Measurements from ENCODE around the gene CD81. TPM values are rescaled to one million over a fixed set of nuclear protein-coding genes. Genes with fewer than 3 reads are reported as not detected.

Gene CD81
- total and polyA plus RNA-seq, 2 experiments from 2014 or later: 88.6 to 290 TPM

GRCh38 chr11:2351701-2352100 lies 25.4 kb upstream of the CD81 start (continued):
- TF ChIP-seq, protein P1, sequence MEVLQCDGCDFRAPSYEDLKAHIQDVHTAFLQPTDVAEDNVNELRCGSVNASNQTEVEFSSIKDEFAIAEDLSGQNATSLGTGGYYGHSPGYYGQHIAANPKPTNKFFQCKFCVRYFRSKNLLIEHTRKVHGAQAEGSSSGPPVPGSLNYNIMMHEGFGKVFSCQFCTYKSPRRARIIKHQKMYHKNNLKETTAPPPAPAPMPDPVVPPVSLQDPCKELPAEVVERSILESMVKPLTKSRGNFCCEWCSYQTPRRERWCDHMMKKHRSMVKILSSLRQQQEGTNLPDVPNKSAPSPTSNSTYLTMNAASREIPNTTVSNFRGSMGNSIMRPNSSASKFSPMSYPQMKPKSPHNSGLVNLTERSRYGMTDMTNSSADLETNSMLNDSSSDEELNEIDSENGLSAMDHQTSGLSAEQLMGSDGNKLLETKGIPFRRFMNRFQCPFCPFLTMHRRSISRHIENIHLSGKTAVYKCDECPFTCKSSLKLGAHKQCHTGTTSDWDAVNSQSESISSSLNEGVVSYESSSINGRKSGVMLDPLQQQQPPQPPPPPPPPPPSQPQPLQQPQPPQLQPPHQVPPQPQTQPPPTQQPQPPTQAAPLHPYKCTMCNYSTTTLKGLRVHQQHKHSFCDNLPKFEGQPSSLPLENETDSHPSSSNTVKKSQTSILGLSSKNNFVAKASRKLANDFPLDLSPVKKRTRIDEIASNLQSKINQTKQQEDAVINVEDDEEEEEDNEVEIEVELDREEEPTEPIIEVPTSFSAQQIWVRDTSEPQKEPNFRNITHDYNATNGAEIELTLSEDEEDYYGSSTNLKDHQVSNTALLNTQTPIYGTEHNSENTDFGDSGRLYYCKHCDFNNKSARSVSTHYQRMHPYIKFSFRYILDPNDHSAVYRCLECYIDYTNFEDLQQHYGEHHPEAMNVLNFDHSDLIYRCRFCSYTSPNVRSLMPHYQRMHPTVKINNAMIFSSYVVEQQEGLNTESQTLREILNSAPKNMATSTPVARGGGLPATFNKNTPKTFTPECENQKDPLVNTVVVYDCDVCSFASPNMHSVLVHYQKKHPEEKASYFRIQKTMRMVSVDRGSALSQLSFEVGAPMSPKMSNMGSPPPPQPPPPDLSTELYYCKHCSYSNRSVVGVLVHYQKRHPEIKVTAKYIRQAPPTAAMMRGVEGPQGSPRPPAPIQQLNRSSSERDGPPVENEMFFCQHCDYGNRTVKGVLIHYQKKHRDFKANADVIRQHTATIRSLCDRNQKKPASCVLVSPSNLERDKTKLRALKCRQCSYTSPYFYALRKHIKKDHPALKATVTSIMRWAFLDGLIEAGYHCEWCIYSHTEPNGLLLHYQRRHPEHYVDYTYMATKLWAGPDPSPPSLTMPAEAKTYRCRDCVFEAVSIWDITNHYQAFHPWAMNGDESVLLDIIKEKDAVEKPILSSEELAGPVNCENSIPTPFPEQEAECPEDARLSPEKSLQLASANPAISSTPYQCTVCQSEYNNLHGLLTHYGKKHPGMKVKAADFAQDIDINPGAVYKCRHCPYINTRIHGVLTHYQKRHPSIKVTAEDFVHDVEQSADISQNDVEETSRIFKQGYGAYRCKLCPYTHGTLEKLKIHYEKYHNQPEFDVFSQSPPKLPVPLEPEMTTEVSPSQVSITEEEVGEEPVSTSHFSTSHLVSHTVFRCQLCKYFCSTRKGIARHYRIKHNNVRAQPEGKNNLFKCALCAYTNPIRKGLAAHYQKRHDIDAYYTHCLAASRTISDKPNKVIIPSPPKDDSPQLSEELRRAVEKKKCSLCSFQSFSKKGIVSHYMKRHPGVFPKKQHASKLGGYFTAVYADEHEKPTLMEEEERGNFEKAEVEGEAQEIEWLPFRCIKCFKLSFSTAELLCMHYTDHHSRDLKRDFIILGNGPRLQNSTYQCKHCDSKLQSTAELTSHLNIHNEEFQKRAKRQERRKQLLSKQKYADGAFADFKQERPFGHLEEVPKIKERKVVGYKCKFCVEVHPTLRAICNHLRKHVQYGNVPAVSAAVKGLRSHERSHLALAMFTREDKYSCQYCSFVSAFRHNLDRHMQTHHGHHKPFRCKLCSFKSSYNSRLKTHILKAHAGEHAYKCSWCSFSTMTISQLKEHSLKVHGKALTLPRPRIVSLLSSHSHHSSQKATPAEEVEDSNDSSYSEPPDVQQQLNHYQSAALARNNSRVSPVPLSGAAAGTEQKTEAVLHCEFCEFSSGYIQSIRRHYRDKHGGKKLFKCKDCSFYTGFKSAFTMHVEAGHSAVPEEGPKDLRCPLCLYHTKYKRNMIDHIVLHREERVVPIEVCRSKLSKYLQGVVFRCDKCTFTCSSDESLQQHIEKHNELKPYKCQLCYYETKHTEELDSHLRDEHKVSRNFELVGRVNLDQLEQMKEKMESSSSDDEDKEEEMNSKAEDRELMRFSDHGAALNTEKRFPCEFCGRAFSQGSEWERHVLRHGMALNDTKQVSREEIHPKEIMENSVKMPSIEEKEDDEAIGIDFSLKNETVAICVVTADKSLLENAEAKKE (CRISPR knock-in tag; IDR thresholded peaks at IDR 0.05): no peak
- TF ChIP-seq REST (IDR thresholded peaks at IDR 0.05; ENCODE audit: unreplicated experiment) (no peak), ZNF331 (CRISPR knock-in tag; IDR thresholded peaks at IDR 0.05; ENCODE audit: low read depth) (no peak)

GRCh38 chr11:2352420-2352819 lies 24.7 kb upstream of the CD81 start:
- H3K4me1 Mint-ChIP-seq: no peaks in the 10 kb centered on the region; the same call in 2 of the 3 replicates
- Histone ChIP-seq H3K36me3 (ENCODE audit: insufficient read depth) (peaks cover 3% of the 10 kb centered on the region), H3K4me1 (ENCODE audit: insufficient read depth) (no peaks in the 10 kb centered on the region), H3K27me3 (ENCODE audit: insufficient read depth) (no peaks in the 10 kb centered on the region), H4K20me1 (replicated peaks; ENCODE audit: insufficient read depth) (no peaks in the 10 kb centered on the region), H2AFZ (no peak overlapping the region), H3K9me2 (ENCODE audit: insufficient read depth) (no peaks in the 10 kb centered on the region), H3K4me2 (no peak overlapping the region), H3K79me2 (replicated peaks; ENCODE audit: insufficient read depth) (no peaks in the 10 kb centered on the region), H3F3A (replicated peaks; ENCODE audit: low read depth) (no peaks in the 10 kb centered on the region), H3K27ac (ENCODE audit: low read depth) (no peak overlapping the region), H3K4me3 (no peak overlapping the region)
- peaks cover 15% of the 10 kb centered on the region; the same call in 2 of the 3 replicates for H3K36me3 Mint-ChIP-seq (ENCODE audit: low read depth)
- ATAC-seq (no peak), DNase-seq (ENCODE audit: low spot score) (no peak)
- TF ChIP-seq ZNF114 (CRISPR knock-in tag; IDR thresholded peaks at IDR 0.05): no peak
- no peak for TF ChIP-seq CREB1 (CRISPR knock-in tag; IDR thresholded peaks at IDR 0.05; ENCODE audit: low read depth)
- no peak for TF ChIP-seq REST (IDR thresholded peaks at IDR 0.05; ENCODE audit: unreplicated experiment)
- no peak for TF ChIP-seq NANOG (IDR thresholded peaks at IDR 0.05; ENCODE audit: borderline replicate concordance)
- TF ChIP-seq, protein P2, sequence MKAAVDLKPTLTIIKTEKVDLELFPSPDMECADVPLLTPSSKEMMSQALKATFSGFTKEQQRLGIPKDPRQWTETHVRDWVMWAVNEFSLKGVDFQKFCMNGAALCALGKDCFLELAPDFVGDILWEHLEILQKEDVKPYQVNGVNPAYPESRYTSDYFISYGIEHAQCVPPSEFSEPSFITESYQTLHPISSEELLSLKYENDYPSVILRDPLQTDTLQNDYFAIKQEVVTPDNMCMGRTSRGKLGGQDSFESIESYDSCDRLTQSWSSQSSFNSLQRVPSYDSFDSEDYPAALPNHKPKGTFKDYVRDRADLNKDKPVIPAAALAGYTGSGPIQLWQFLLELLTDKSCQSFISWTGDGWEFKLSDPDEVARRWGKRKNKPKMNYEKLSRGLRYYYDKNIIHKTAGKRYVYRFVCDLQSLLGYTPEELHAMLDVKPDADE (IDR thresholded peaks at IDR 0.05): no peak
- TF ChIP-seq EZH2phosphoT487 (IDR thresholded peaks at IDR 0.05; ENCODE audit: unreplicated experiment): no peak
- no peak for TF ChIP-seq EZH2 (IDR thresholded peaks at IDR 0.05; ENCODE audit: low read depth, unreplicated experiment)
- TF ChIP-seq ZNF331 (CRISPR knock-in tag; IDR thresholded peaks at IDR 0.05; ENCODE audit: low read depth): no peak
- H3K27ac Mint-ChIP-seq: no peak overlapping the region
- H3K4me3 Mint-ChIP-seq: no peak overlapping the region
- peaks cover 53% of the 10 kb centered on the region for H3K9me3 Mint-ChIP-seq
- peaks cover 24% of the 10 kb centered on the region for H3K27me3 Mint-ChIP-seq (ENCODE audit: insufficient read depth, low read depth, poor library complexity)
